SK-N-MC (cell line): ENCODE results near the gene APLF.

ENCODE experiments used
- EZH2 ChIP-seq: fragments of 200-600 bp; sonication (generic); IDR thresholded peaks from one replicate; pipeline ENCODE4 v1.6.1; 2017; ENCODE audit warnings: antibody characterized with exemption
- POLR2AphosphoS5 ChIP-seq: IDR thresholded peaks from 2 replicates; pipeline ENCODE4 v1.6.1; 2012; ENCODE audit warnings: mild to moderate bottlenecking, low read depth, low read length, borderline replicate concordance

DNA sequence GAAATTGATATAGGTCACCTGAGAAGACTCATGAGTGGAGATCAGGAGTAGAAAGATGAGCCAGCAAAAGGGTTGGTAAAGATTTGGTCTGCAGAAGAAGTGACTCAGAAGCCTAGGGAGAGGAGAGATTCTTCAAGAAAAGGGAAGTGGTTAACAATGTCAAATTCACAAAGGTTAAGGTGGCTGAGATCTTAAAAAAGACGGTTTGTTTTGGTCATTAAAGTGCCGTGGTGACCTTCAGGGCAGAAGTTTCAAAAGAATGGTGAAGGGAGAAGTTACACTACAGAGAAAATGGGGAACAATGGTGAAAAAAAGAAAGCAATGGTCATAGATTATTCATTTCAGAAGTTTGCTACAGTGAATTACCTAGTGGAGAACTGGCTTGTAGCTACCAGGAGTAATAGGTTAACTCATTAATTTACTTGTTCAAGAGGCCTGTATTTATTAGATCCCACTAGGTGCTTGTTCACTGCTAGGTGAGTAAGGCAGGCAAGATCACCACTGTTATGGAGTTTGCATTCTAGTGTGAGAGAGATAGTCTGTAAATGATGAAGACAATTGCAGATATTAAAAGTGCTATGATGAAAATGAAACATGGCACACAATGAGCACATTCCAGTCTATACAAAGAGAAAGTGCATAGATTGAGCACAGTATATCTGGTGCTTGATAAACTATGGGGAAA, 43.3 kb upstream of the APLF start:
- TF ChIP-seq EZH2 (no peak), POLR2AphosphoS5 (no peak)
